Measurements from ENCODE around the gene NRXN3. TPM values are rescaled to one million over a fixed set of nuclear protein-coding genes. Genes with fewer than 3 reads are reported as not detected.

Gene NRXN3
- total RNA-seq, 1 experiment from 2014 or later = not detected

- CTCF ChIA-PET = no interaction called here
- no TSS peak for BruUV-seq (replicated peaks)
- ATAC-seq = no peak
These were observed 1661.2 kb downstream of the NRXN3 start for GRCh38 chr14:79831195-79831892.

More at GRCh38 chr14:79831195-79831892, 1661.2 kb downstream of the NRXN3 start:
- Histone ChIP-seq H3K9me2 (ENCODE audit: insufficient read depth) (no peaks in the 10 kb centered on the region), H3K36me3 (ENCODE audit: control insufficient read depth in 1 of 2, insufficient read depth in 2 of 2, low read length in 2 of 2) (no peaks in the 10 kb centered on the region), H3K4me3 (replicated peaks in 1 of 2; ENCODE audit: low read depth in 1 of 2, low read length in 2 of 2) (no peak overlapping the region), H3K9ac (ENCODE audit: low read length) (no peak overlapping the region), H2AFZ (ENCODE audit: low read depth, low read length, poor library complexity, severe bottlenecking) (no peak overlapping the region), H3K4me2 (ENCODE audit: low read length) (no peak overlapping the region), H3K9me3 (ENCODE audit: control insufficient read depth in 1 of 2, insufficient read depth in 1 of 2, low read depth in 1 of 2, low read length in 2 of 2) (peaks cover 0 to 8% of the 10 kb centered on the region in 2 experiments; a peak in 2 of 4 replicates), H3K27ac (ENCODE audit: low read depth, low read length) (no peak overlapping the region), H3K4me1 (ENCODE audit: control insufficient read depth in 1 of 2, insufficient read depth in 2 of 2, low read length in 2 of 2) (no peaks in the 10 kb centered on the region), H3K79me2 (ENCODE audit: insufficient read depth, low read length) (no peaks in the 10 kb centered on the region), H3K27me3 (ENCODE audit: insufficient read depth, low read length) (no peaks in the 10 kb centered on the region), H4K20me1 (ENCODE audit: insufficient read depth) (no peaks in the 10 kb centered on the region)
- intact Hi-C loops (cut with micrococcal nuclease) = no loop called here
- TF ChIP-seq, protein P1, sequence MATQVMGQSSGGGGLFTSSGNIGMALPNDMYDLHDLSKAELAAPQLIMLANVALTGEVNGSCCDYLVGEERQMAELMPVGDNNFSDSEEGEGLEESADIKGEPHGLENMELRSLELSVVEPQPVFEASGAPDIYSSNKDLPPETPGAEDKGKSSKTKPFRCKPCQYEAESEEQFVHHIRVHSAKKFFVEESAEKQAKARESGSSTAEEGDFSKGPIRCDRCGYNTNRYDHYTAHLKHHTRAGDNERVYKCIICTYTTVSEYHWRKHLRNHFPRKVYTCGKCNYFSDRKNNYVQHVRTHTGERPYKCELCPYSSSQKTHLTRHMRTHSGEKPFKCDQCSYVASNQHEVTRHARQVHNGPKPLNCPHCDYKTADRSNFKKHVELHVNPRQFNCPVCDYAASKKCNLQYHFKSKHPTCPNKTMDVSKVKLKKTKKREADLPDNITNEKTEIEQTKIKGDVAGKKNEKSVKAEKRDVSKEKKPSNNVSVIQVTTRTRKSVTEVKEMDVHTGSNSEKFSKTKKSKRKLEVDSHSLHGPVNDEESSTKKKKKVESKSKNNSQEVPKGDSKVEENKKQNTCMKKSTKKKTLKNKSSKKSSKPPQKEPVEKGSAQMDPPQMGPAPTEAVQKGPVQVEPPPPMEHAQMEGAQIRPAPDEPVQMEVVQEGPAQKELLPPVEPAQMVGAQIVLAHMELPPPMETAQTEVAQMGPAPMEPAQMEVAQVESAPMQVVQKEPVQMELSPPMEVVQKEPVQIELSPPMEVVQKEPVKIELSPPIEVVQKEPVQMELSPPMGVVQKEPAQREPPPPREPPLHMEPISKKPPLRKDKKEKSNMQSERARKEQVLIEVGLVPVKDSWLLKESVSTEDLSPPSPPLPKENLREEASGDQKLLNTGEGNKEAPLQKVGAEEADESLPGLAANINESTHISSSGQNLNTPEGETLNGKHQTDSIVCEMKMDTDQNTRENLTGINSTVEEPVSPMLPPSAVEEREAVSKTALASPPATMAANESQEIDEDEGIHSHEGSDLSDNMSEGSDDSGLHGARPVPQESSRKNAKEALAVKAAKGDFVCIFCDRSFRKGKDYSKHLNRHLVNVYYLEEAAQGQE (IDR thresholded peaks at IDR 0.05; ENCODE audit: low read depth) = no peak
- TF ChIP-seq YY1 (IDR thresholded peaks at IDR 0.05; ENCODE audit: extremely low read depth, insufficient replicate concordance, low read depth, low read length) (no peak), CEBPB (IDR thresholded peaks at IDR 0.05; ENCODE audit: low read depth) (no peak), RAD21 (IDR thresholded peaks at IDR 0.05; ENCODE audit: low read depth) (no peak), POLR2A (IDR thresholded peaks at IDR 0.05; ENCODE audit: borderline replicate concordance, extremely low read depth, insufficient read depth, insufficient read length) (no peak), CBX3 (IDR thresholded peaks at IDR 0.05; ENCODE audit: low read depth) (no peak), ZFX (IDR thresholded peaks at IDR 0.05) (no peak), FOSL1 (IDR thresholded peaks at IDR 0.05; ENCODE audit: low read depth) (no peak), EZH2 (IDR thresholded peaks at IDR 0.05) (no peak), SP1 (IDR thresholded peaks at IDR 0.05; ENCODE audit: low read depth) (no peak), JUND (IDR thresholded peaks at IDR 0.05) (no peak)
- TF ChIP-seq, protein P2, sequence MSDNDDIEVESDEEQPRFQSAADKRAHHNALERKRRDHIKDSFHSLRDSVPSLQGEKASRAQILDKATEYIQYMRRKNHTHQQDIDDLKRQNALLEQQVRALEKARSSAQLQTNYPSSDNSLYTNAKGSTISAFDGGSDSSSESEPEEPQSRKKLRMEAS (IDR thresholded peaks at IDR 0.05) = no peak
- TF ChIP-seq, protein P3, sequence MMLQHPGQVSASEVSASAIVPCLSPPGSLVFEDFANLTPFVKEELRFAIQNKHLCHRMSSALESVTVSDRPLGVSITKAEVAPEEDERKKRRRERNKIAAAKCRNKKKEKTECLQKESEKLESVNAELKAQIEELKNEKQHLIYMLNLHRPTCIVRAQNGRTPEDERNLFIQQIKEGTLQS (IDR thresholded peaks at IDR 0.05) = no peak
- TF ChIP-seq, protein P4, sequence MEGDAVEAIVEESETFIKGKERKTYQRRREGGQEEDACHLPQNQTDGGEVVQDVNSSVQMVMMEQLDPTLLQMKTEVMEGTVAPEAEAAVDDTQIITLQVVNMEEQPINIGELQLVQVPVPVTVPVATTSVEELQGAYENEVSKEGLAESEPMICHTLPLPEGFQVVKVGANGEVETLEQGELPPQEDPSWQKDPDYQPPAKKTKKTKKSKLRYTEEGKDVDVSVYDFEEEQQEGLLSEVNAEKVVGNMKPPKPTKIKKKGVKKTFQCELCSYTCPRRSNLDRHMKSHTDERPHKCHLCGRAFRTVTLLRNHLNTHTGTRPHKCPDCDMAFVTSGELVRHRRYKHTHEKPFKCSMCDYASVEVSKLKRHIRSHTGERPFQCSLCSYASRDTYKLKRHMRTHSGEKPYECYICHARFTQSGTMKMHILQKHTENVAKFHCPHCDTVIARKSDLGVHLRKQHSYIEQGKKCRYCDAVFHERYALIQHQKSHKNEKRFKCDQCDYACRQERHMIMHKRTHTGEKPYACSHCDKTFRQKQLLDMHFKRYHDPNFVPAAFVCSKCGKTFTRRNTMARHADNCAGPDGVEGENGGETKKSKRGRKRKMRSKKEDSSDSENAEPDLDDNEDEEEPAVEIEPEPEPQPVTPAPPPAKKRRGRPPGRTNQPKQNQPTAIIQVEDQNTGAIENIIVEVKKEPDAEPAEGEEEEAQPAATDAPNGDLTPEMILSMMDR (IDR thresholded peaks at IDR 0.05 in 2 of 3, conservative IDR thresholded peaks at IDR 0.05 in 1 of 3; ENCODE audit: borderline replicate concordance in 1 of 3, insufficient read depth in 1 of 3, low read depth in 2 of 3, low read length in 2 of 3) = no peak
- POLR2A ChIA-PET = no interaction called here
- RAD21 ChIA-PET (ENCODE audit: low non-redundant PET in 1 of 2, low total read pairs in 2 of 2, uncharacterized antibody in 2 of 2, unreplicated experiment in 2 of 2) = no interaction called here
- no peak for DNase-seq (ENCODE audit: low read depth, low spot score)

All from HCT116 (cell line).